Measurements from ENCODE around the gene ADGRG7. TPM values are rescaled to one million over a fixed set of nuclear protein-coding genes. Genes with fewer than 3 reads are reported as not detected.

Gene ADGRG7, protein sequence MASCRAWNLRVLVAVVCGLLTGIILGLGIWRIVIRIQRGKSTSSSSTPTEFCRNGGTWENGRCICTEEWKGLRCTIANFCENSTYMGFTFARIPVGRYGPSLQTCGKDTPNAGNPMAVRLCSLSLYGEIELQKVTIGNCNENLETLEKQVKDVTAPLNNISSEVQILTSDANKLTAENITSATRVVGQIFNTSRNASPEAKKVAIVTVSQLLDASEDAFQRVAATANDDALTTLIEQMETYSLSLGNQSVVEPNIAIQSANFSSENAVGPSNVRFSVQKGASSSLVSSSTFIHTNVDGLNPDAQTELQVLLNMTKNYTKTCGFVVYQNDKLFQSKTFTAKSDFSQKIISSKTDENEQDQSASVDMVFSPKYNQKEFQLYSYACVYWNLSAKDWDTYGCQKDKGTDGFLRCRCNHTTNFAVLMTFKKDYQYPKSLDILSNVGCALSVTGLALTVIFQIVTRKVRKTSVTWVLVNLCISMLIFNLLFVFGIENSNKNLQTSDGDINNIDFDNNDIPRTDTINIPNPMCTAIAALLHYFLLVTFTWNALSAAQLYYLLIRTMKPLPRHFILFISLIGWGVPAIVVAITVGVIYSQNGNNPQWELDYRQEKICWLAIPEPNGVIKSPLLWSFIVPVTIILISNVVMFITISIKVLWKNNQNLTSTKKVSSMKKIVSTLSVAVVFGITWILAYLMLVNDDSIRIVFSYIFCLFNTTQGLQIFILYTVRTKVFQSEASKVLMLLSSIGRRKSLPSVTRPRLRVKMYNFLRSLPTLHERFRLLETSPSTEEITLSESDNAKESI
- total RNA-seq, result not detected

DNA sequence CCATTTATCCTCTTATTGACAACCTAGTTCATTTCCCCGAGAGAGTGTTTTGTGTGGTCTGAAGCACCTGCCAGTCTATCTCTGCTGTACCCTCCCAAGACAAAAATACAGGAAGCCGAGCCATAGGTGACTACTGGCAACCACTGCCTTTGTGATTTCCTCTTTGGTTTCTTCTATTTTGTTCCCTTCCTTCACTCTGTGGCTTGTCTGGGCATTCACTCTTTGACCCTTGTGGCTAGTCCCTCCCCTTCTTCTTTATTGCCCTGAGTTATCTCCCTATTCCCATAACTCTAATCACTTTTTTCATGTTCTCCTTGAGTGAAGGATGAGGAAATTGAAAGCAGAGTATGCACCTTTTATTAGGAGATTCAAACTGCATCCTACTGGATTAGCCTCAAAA is at the start of gene ADGRG7:
Gene ADGRG7, plus strand, starts transcription at position 297 of the 400 bp plus-strand sequence. CDS start 256 bp downstream, outside the sequence.
- peaks cover 5 to 8% of the 10 kb centered on the region in 2 donors for H3K4me1 Mint-ChIP-seq (ENCODE audit: low read depth in 2 of 2)

DNA sequence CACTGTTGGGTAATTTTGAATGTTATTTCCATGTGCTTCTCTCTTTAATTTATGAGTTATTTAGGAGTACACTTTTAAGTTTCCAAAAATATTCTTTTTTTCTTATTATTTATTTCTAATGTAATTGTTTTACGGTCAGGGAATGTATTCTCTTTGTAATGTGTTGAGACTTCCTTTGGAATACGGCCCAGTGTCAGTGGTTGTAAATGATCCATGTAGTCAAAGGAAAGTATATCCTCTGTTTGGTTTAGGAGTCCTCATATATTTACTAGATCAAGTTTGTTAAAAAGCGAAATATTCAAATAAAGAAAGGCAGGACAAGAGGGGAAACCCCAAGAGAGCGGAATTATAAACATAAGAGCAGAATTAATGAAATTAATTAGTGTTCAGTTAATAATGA is 49.0 kb upstream of the ADGRG7 start:
- Mint-ChIP-seq H3K9me3 (no peaks in the 10 kb centered on the region), H3K27me3 (peaks cover 4 to 16% of the 10 kb centered on the region in 2 donors), H3K4me3 (no peak overlapping the region), H3K36me3 (no peaks in the 10 kb centered on the region), H3K27ac (no peak overlapping the region), H3K4me1 (ENCODE audit: low read depth in 2 of 2) (no peaks in the 10 kb centered on the region)
- DNase-seq (ENCODE audit: low spot score) (no peak), ATAC-seq (no peak)

More for the DNA sequence above, at the start of gene ADGRG7:
- ATAC-seq, result no peak
- no peak for DNase-seq (ENCODE audit: low spot score)
- Mint-ChIP-seq H3K27me3 (peaks cover 6 to 33% of the 10 kb centered on the region in 2 donors), H3K9me3 (no peaks in the 10 kb centered on the region), H3K36me3 (no peaks in the 10 kb centered on the region), H3K4me3 (no peak within 1 kb of the TSS), H3K27ac (no peak within 1 kb of the TSS)

DNA sequence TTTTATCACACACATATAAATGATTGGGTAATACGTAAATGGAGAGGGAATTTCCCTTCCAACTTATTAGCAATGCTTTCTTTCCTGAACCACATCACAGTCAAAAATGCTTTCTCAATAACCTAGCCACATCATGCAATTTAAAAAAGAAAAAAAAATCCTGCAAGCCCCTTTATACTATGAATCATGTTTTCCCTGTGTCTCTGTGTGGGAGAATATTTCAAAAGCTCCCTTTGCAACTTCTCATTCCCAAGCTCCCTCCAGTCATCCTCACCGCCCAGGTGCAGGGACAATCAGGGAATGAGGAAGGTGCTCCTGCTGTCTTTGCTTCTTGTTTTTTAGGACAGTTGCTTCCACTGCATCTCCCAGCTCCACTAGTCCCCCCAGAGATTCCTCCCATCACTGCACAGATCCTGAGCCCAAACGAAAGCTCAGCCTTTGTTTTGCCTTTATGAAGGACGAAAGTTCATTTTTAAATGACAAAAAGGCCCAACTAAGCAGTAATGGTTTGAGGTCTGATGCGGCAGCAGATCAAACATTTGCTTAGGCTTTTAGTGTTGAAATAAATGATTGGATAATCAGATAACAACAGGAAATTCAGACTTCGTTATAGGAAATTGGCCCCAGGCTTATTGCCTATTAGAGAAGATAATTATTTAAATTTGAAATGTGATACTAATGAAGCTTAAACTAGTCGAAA is 47.8 kb upstream of the ADGRG7 start:
- Mint-ChIP-seq H3K27me3 (peaks cover 4 to 16% of the 10 kb centered on the region in 2 donors), H3K4me1 (ENCODE audit: low read depth in 2 of 2) (no peaks in the 10 kb centered on the region), H3K36me3 (no peaks in the 10 kb centered on the region), H3K9me3 (no peaks in the 10 kb centered on the region), H3K4me3 (no peak overlapping the region), H3K27ac (no peak overlapping the region)
- DNase-seq (ENCODE audit: low spot score), result no peak
- no peak for ATAC-seq

DNA sequence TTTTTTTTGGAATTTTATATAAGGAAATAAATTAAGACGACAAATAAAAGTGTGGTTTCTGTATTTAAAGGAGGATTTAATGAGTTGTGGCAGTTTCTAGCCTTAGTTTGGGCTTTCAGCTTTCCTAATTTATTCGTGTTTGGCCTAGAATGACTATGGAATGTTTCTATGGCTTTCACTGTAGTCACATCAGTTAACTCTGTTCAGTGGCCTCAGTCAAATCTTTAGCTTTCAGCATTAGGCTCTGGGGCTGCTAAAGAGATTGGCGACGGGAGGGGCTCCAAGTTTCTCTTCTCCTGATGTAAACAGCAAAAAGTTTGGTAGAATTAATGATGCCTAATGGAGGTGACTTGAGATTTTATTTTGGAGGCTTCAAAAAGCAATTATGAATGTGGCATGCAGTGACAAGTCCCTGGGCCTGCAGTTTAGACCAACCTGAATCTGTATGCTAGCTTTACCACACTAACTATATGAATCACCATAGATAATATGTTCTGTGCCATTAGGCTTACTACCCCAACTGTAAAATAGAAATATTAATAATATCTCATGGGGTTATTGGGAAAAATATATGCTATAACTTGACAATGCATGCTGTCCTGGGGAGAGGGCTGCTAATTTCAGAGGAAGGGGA is 47.1 kb upstream of the ADGRG7 start:
- H3K9me3 Mint-ChIP-seq, result no peaks in the 10 kb centered on the region

DNA sequence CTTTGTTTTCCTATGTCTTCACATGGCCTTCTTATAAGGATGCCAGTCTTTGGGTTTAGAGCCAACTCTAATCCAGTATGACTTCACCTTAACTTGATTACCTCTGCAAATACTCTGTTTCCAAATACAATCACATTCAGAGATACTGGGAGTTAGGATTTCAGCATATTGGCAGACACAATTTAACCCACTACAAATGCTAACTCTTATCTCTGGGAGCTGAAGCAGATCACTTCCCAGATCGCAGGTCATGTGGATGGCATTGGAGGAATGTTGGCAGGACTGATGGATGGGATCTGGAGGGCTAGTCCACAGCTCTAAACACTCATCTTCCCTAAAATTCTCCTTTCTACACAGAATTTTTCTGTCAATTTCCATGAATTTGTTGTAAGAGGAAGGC is 46.2 kb upstream of the ADGRG7 start:
- H3K27ac Mint-ChIP-seq, result no peak overlapping the region
- H3K4me1 Mint-ChIP-seq (ENCODE audit: low read depth in 2 of 2), result no peaks in the 10 kb centered on the region
- peaks cover 0 to 10% of the 10 kb centered on the region in 2 donors for H3K27me3 Mint-ChIP-seq
- DNase-seq (ENCODE audit: low spot score) (no peak), ATAC-seq (no peak)
- no peak overlapping the region for H3K4me3 Mint-ChIP-seq
- H3K36me3 Mint-ChIP-seq, result no peaks in the 10 kb centered on the region
- H3K9me3 Mint-ChIP-seq, result no peaks in the 10 kb centered on the region

More for the DNA sequence above, 47.1 kb upstream of the ADGRG7 start:
- Mint-ChIP-seq H3K4me1 (ENCODE audit: low read depth in 2 of 2) (no peaks in the 10 kb centered on the region), H3K27me3 (peaks cover 4 to 16% of the 10 kb centered on the region in 2 donors), H3K27ac (no peak overlapping the region), H3K36me3 (no peaks in the 10 kb centered on the region), H3K4me3 (no peak overlapping the region)
- DNase-seq (ENCODE audit: low spot score) (no peak), ATAC-seq (no peak)

DNA sequence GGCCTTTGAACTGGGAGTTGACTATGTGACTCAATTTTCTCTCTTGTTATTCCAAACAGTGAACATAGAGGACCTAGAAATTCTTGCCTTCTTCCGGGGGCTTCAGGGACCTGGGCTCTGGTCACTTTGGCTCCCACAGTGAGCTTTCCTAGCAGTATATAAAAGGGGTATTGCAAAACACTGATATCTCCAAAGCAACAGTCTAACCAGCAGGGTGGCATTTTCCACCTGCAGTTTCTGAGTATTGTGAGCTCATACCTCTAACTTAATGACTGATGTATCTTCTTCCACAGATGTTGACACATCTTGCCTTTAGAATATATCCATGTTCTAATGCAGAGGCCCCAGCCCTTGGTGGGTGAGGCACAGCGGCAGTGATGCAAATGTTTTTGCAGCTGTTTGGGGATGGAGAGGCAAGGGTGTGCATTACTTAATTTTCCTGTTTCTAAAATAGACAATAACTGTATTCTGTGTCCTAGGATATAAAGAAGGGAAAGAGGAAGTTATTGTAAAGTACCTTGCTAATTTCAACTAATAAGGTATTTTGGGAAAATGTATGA is 45.7 kb upstream of the ADGRG7 start:
- DNase-seq (ENCODE audit: low spot score) (no peak), ATAC-seq (peak in 1 of 2 donors; percentile 11)
- Mint-ChIP-seq H3K4me1 (ENCODE audit: low read depth in 2 of 2) (no peaks in the 10 kb centered on the region), H3K36me3 (no peaks in the 10 kb centered on the region), H3K4me3 (no peak overlapping the region), H3K27me3 (peaks cover 0 to 5% of the 10 kb centered on the region in 2 donors), H3K27ac (no peak overlapping the region), H3K9me3 (no peaks in the 10 kb centered on the region)

DNA sequence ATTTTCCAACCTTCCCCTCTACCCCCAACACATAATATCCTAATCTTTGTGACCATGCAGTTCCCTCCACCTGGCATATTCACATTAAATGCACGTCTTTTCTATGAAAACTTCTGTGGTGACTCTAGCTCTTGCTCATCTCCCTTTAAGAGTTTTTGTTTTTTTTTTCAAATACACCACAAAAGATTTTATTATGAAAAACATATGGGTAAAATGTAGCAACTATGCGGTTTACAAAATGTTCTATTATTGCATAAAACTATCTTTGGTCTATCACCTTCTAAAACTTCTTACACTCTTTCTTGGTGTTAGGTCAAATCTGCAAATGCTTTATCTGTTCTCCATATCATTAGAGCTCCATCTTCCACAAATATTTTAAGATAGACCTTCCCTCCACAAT is 38.6 kb upstream of the ADGRG7 start:
- H3K27ac Mint-ChIP-seq, result no peak overlapping the region
- H3K4me3 Mint-ChIP-seq, result no peak overlapping the region
- H3K4me1 Mint-ChIP-seq (ENCODE audit: low read depth in 2 of 2), result no peaks in the 10 kb centered on the region
- H3K27me3 Mint-ChIP-seq, result peaks cover 6 to 24% of the 10 kb centered on the region in 2 donors
- ATAC-seq (no peak), DNase-seq (ENCODE audit: low spot score) (no peak)
- H3K36me3 Mint-ChIP-seq, result no peaks in the 10 kb centered on the region
- H3K9me3 Mint-ChIP-seq, result no peaks in the 10 kb centered on the region

DNA sequence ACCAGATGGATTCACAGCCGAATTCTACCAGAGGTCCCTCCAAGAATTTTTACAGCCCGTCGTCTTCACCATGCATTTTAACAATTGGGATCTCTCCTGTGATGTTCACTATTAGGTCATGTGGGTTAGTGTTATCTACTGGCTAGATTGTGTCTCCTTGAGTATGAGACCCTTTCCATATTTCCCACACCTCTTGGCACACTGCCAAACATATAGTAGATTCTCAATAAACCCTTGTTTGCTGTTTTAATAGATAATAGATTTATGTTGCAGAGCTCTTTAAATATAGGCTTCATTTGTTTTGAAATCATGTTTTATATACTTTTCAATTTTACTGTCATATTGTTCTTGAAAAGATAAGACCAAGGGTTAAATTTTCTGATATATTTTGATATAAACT is 34.9 kb upstream of the ADGRG7 start:
- DNase-seq (ENCODE audit: low spot score) (no peak), ATAC-seq (no peak)
- Mint-ChIP-seq H3K36me3 (no peaks in the 10 kb centered on the region), H3K27ac (no peak overlapping the region), H3K9me3 (no peaks in the 10 kb centered on the region), H3K4me3 (no peak overlapping the region), H3K27me3 (peaks cover 5 to 18% of the 10 kb centered on the region in 2 donors), H3K4me1 (ENCODE audit: low read depth in 2 of 2) (no peaks in the 10 kb centered on the region)

DNA sequence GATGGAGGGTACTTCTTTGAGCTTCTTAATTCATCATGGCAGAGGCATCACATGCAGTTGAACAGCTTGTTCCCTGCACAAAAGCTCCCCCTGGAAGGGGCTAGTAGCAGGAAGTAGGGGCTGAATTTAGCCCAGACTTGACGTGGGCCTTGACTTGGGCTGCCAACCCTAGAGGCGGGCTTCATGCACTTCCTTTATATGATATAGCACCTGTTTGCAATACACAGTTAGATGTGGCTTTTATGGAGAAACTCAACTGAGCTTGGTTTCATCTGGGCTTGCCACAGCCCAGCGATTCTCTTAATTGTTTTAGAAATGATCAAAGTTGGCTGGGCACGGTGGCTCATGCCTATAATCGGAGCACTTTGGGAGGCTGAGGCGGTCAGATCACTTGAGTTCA is 33.7 kb upstream of the ADGRG7 start:
- Mint-ChIP-seq H3K27me3 (peaks cover 13 to 17% of the 10 kb centered on the region in 2 donors), H3K36me3 (no peaks in the 10 kb centered on the region), H3K9me3 (no peaks in the 10 kb centered on the region), H3K4me1 (ENCODE audit: low read depth in 2 of 2) (no peaks in the 10 kb centered on the region), H3K27ac (no peak overlapping the region), H3K4me3 (no peak overlapping the region)
- no peak for DNase-seq (ENCODE audit: low spot score)
- ATAC-seq, result no peak

DNA sequence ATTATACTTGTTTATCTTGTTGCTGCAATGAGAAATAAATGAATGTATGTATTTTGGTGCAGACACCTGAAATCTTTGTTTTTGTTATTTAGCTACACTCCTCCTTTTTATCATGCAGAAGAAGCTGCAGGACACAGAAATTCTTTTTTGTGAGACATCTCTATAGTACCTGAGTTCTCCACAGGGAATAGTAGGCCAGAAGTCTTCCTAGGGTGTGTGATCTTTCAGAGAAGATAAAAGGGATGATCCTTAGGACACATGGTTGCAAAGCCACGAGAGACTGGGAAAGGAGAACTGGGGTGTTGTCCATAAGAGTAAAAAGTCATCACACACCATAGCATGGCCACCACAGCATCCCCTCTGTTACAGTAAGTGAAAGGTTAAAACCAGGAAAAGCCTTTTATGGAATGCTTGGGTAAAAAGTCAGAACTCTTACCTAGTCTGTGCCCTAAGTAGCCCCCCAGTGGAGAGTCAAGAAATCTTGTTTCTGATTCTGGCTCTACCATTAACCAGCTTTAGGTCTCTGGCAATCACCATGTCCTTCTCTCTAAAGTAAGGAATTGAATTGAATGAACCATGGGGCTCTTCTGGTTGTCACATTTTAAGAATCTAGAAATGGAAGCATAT is 31.9 kb upstream of the ADGRG7 start:
- no peak for DNase-seq (ENCODE audit: low spot score)
- Mint-ChIP-seq H3K9me3 (no peaks in the 10 kb centered on the region), H3K27me3 (peaks cover 12 to 13% of the 10 kb centered on the region in 2 donors), H3K4me3 (no peak overlapping the region), H3K27ac (no peak overlapping the region), H3K36me3 (no peaks in the 10 kb centered on the region), H3K4me1 (ENCODE audit: low read depth in 2 of 2) (no peaks in the 10 kb centered on the region)
- no peak for ATAC-seq

DNA sequence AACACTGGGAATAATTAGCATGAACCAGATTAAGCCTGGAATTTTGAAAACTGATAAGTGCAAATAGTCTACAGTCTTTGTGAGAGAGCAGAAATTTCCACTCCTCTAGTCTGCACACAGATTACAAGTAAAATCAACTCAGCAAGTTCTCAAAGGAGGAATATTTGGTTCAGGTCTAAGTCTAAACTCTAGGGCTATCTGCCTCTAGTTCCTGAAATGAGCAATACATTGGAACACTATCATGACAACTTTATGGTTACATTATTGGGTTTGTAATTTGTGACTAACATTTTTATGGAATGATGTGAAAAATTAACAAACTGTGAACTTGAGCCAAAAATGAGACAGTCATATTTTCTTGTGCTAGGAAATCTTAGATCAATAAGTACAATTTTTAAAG is 30.8 kb upstream of the ADGRG7 start:
- H3K27ac Mint-ChIP-seq, result no peak overlapping the region
- H3K27me3 Mint-ChIP-seq, result peaks cover 12 to 13% of the 10 kb centered on the region in 2 donors
- no peaks in the 10 kb centered on the region for H3K4me1 Mint-ChIP-seq (ENCODE audit: low read depth in 2 of 2)
- DNase-seq (ENCODE audit: low spot score) (no peak), ATAC-seq (no peak)
- no peaks in the 10 kb centered on the region for H3K9me3 Mint-ChIP-seq
- H3K4me3 Mint-ChIP-seq, result no peak overlapping the region
- H3K36me3 Mint-ChIP-seq, result no peaks in the 10 kb centered on the region

DNA sequence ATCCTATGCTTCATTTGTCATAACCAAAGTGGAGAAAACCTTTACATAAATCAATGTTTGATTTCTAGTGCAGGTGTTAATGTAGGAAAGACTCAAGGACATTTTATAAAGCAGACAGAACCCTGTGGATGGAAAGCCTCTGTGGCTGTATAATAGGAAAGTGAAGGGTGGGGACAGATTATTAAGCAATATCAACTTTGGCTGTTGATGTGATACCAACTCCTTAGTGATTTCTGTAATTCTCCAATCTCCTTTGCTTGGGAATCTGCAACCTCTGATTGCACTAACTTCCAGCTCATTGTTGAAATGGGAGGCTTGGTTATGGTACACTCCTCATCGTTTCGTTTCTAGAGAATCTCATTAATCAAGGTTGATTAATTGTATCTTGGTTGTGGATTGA is 29.3 kb upstream of the ADGRG7 start:
- no peaks in the 10 kb centered on the region for H3K36me3 Mint-ChIP-seq
- H3K4me1 Mint-ChIP-seq (ENCODE audit: low read depth in 2 of 2), result no peaks in the 10 kb centered on the region
- H3K9me3 Mint-ChIP-seq, result no peaks in the 10 kb centered on the region
- peaks cover 5 to 9% of the 10 kb centered on the region in 2 donors for H3K27me3 Mint-ChIP-seq
- DNase-seq (ENCODE audit: low spot score), result no peak
- no peak overlapping the region for H3K27ac Mint-ChIP-seq
- ATAC-seq, result no peak
- no peak overlapping the region for H3K4me3 Mint-ChIP-seq

DNA sequence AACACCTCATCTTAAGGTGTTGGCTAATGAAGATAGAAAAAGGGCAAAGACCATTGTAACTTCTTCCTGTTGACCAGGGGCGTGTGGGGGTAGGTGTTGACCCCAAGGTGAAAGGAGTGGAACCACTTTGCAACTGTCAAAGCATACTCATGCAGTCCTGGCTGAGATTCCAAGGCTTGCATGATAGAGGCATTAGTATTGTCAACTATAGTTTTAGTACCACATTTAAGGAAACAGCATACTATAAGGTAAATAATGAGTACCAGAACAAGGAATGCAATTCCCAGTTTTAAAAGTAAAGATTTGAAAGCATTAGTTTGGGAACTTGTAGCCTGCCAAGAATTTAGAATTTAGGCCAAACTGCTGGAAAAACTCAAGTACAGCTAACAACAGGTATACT is 27.8 kb upstream of the ADGRG7 start:
- Mint-ChIP-seq H3K27me3 (peaks cover 5 to 9% of the 10 kb centered on the region in 2 donors), H3K27ac (no peak overlapping the region), H3K36me3 (no peaks in the 10 kb centered on the region), H3K9me3 (no peaks in the 10 kb centered on the region), H3K4me1 (ENCODE audit: low read depth in 2 of 2) (no peaks in the 10 kb centered on the region), H3K4me3 (no peak overlapping the region)
- ATAC-seq, result no peak
- DNase-seq (ENCODE audit: low spot score), result no peak
